IPS-20b (cell line): ENCODE measurements around the gene SLC35A4.
"Not testable (repeated sequence)": the region's sequence is repeated elsewhere in the genome, so short reads cannot be mapped to it uniquely, and the experiment has no call there.

ENCODE experiments used
- H3K27ac ChIP-seq: one replicate; pipeline ENCODE4 v1.5.1; 2013; ENCODE audit warnings: low read length
- H3K27me3 ChIP-seq: 2 replicates; pipeline ENCODE4 v1.6.1; 2013; ENCODE audit warnings: mild to moderate bottlenecking, low read length, inconsistent platforms; ENCODE audit not compliant: insufficient read depth
- H3K36me3 ChIP-seq: 2 replicates; pipeline ENCODE4 v1.6.1; 2013; ENCODE audit warnings: low read depth, mild to moderate bottlenecking, inconsistent platforms, low read length, moderate library complexity; ENCODE audit not compliant: insufficient read depth
- H3K4me1 ChIP-seq: 2 replicates; pipeline ENCODE4 v1.6.1; 2013; ENCODE audit warnings: mild to moderate bottlenecking, control low read depth, inconsistent platforms, low read length, moderate library complexity; ENCODE audit not compliant: insufficient read depth
- H3K4me3 ChIP-seq: 2 replicates; pipeline ENCODE4 v1.5.1; 2013; ENCODE audit warnings: mild to moderate bottlenecking, low read length, inconsistent platforms
- H3K9ac ChIP-seq: 2 replicates; pipeline ENCODE4 v1.6.1; 2013; ENCODE audit warnings: low read depth, mild to moderate bottlenecking, inconsistent platforms, low read length, moderate library complexity
- H3K9me3 ChIP-seq: 2 replicates; pipeline ENCODE4 v1.6.1; 2013; ENCODE audit warnings: mild to moderate bottlenecking, low read depth, low read length, inconsistent platforms; ENCODE audit not compliant: insufficient read depth

Gene SLC35A4

GRCh38 chr5:140571105-140571504 is 6.5 kb downstream of the SLC35A4 start:
- Histone ChIP-seq H3K9me3 (no peaks in the 10 kb centered on the region), H3K4me3 (no peak overlapping the region), H3K27ac (no peak overlapping the region), H3K9ac (no peak overlapping the region), H3K36me3 (peaks cover 26% of the 10 kb centered on the region), H3K4me1 (no peaks in the 10 kb centered on the region), H3K27me3 (no peaks in the 10 kb centered on the region)

GRCh38 chr5:140573683-140574082 is 9.1 kb downstream of the SLC35A4 start:
- Histone ChIP-seq H3K9ac (no peak overlapping the region), H3K36me3 (no peaks in the 10 kb centered on the region), H3K9me3 (no peaks in the 10 kb centered on the region), H3K27ac (no peak overlapping the region), H3K27me3 (no peaks in the 10 kb centered on the region), H3K4me1 (no peaks in the 10 kb centered on the region), H3K4me3 (no peak overlapping the region)

GRCh38 chr5:140574165-140574564 is 9.5 kb downstream of the SLC35A4 start:
- H3K9me3 ChIP-seq: no peaks in the 10 kb centered on the region
- H3K27ac ChIP-seq: no peak overlapping the region
- H3K9ac ChIP-seq: no peak overlapping the region
- no peaks in the 10 kb centered on the region for H3K36me3 ChIP-seq
- H3K4me1 ChIP-seq: no peaks in the 10 kb centered on the region
- H3K27me3 ChIP-seq: no peaks in the 10 kb centered on the region
- no peak overlapping the region for H3K4me3 ChIP-seq

- Histone ChIP-seq H3K9me3 (no peaks in the 10 kb centered on the region), H3K36me3 (no peaks in the 10 kb centered on the region), H3K9ac (no peak overlapping the region), H3K4me1 (no peaks in the 10 kb centered on the region), H3K27ac (no peak overlapping the region), H3K4me3 (no peak overlapping the region), H3K27me3 (no peaks in the 10 kb centered on the region)
Measured at GRCh38 chr5:140575309-140575708, 10.7 kb downstream of the SLC35A4 start.

GRCh38 chr5:140576776-140577201 is 12.2 kb downstream of the SLC35A4 start:
- no peaks in the 10 kb centered on the region for H3K36me3 ChIP-seq
- no peaks in the 10 kb centered on the region for H3K9me3 ChIP-seq
- H3K27ac ChIP-seq: no peak overlapping the region
- no peaks in the 10 kb centered on the region for H3K27me3 ChIP-seq
- H3K4me3 ChIP-seq: no peak overlapping the region
- no peak overlapping the region for H3K9ac ChIP-seq
- H3K4me1 ChIP-seq: no peaks in the 10 kb centered on the region

- H3K9ac ChIP-seq, H3K36me3 ChIP-seq, H3K27ac ChIP-seq: not testable (repeated sequence)
Measured at GRCh38 chr5:140579188-140579747, 14.6 kb downstream of the SLC35A4 start.

GRCh38 chr5:140587495-140587894 is 22.9 kb downstream of the SLC35A4 start:
- H3K9me3 ChIP-seq: no peaks in the 10 kb centered on the region
- H3K4me1 ChIP-seq: no peaks in the 10 kb centered on the region
- H3K9ac ChIP-seq: no peak overlapping the region
- no peaks in the 10 kb centered on the region for H3K36me3 ChIP-seq
- H3K4me3 ChIP-seq: no peak overlapping the region
- no peak overlapping the region for H3K27ac ChIP-seq
- no peaks in the 10 kb centered on the region for H3K27me3 ChIP-seq

More at GRCh38 chr5:140579188-140579747, 14.6 kb downstream of the SLC35A4 start:
- H3K4me3 ChIP-seq, H3K27me3 ChIP-seq, H3K9me3 ChIP-seq, H3K4me1 ChIP-seq: not testable (repeated sequence)

GRCh38 chr5:140588311-140589070 is 23.9 kb downstream of the SLC35A4 start:
- no peak overlapping the region for H3K4me3 ChIP-seq
- H3K36me3 ChIP-seq: no peaks in the 10 kb centered on the region
- no peaks in the 10 kb centered on the region for H3K4me1 ChIP-seq
- no peak overlapping the region for H3K9ac ChIP-seq
- H3K27ac ChIP-seq: no peak overlapping the region
- H3K9me3 ChIP-seq: no peaks in the 10 kb centered on the region
- H3K27me3 ChIP-seq: no peaks in the 10 kb centered on the region

GRCh38 chr5:140590861-140591260 is 26.2 kb downstream of the SLC35A4 start:
- Histone ChIP-seq H3K27me3 (no peaks in the 10 kb centered on the region), H3K9ac (no peak overlapping the region), H3K4me3 (no peak overlapping the region), H3K36me3 (no peaks in the 10 kb centered on the region), H3K4me1 (no peaks in the 10 kb centered on the region), H3K9me3 (no peaks in the 10 kb centered on the region), H3K27ac (no peak overlapping the region)

- H3K4me3 ChIP-seq: no peak overlapping the region
- no peaks in the 10 kb centered on the region for H3K4me1 ChIP-seq
Measured at GRCh38 chr5:140591747-140592372, 27.2 kb downstream of the SLC35A4 start.

GRCh38 chr5:140593070-140593469 is 28.4 kb downstream of the SLC35A4 start:
- H3K27me3 ChIP-seq, H3K4me3 ChIP-seq, H3K9ac ChIP-seq, H3K36me3 ChIP-seq, H3K9me3 ChIP-seq, H3K4me1 ChIP-seq, H3K27ac ChIP-seq: not testable (repeated sequence)

More at GRCh38 chr5:140591747-140592372, 27.2 kb downstream of the SLC35A4 start:
- no peaks in the 10 kb centered on the region for H3K36me3 ChIP-seq
- H3K9ac ChIP-seq: no peak overlapping the region
- no peaks in the 10 kb centered on the region for H3K27me3 ChIP-seq
- no peak overlapping the region for H3K27ac ChIP-seq
- H3K9me3 ChIP-seq: no peaks in the 10 kb centered on the region

- Histone ChIP-seq H3K4me1 (no peaks in the 10 kb centered on the region), H3K36me3 (no peaks in the 10 kb centered on the region), H3K9ac (no peak overlapping the region), H3K9me3 (no peaks in the 10 kb centered on the region), H3K4me3 (no peak overlapping the region), H3K27ac (no peak overlapping the region), H3K27me3 (no peaks in the 10 kb centered on the region)
Measured at GRCh38 chr5:140594169-140594568, 29.5 kb downstream of the SLC35A4 start.
